ENCODE measurements around the gene CCDC85B. TPM values are rescaled to one million over a fixed set of nuclear protein-coding genes. Genes with fewer than 3 reads are reported as not detected.

The CCDC85B gene
- total and polyA plus RNA-seq, 2 of the 13 experiments (the other 11 are each of a cell fraction or from before 2014, with no cell fraction given) = 8.2 to 19.5 TPM

- peak; percentile 26; the same call in 1 of the 2 replicates for TF ChIP-seq KDM5B (CRISPR knock-in tag; IDR thresholded peaks at IDR 0.05; ENCODE audit: borderline replicate concordance)
- TF ChIP-seq ZNF891 (CRISPR knock-in tag; IDR thresholded peaks at IDR 0.05) = 0 out of 2 replicates have a peak, but pooled peaks have one; percentile 34
- TF ChIP-seq MAX (IDR thresholded peaks at IDR 0.05) = no peak; the same call in 1 of the 2 replicates
- TF ChIP-seq TFDP1 (CRISPR knock-in tag; IDR thresholded peaks at IDR 0.05; ENCODE audit: borderline replicate concordance) = peak; percentile 75; the same call in 1 of the 2 replicates
- no peak for TF ChIP-seq MAZ (IDR thresholded peaks at IDR 0.05; ENCODE audit: borderline replicate concordance, low read depth, low read length)
- TF ChIP-seq MAZ (CRISPR knock-in tag; IDR thresholded peaks at IDR 0.05; ENCODE audit: low read depth) = 0 out of 2 replicates have a peak, but pooled peaks have one; percentile 25
- no peak for TF ChIP-seq ZNF792 (CRISPR knock-in tag; IDR thresholded peaks at IDR 0.05)
- TF ChIP-seq E2F5 (CRISPR knock-in tag; conservative IDR thresholded peaks at IDR 0.05) = no peak
- no peak for TF ChIP-seq NR2C2 (CRISPR knock-in tag; IDR thresholded peaks at IDR 0.05; ENCODE audit: borderline replicate concordance)
- TF ChIP-seq GLI4 (CRISPR knock-in tag; IDR thresholded peaks at IDR 0.05; ENCODE audit: borderline replicate concordance) = no peak
- no peak for TF ChIP-seq TERF1 (CRISPR knock-in tag; IDR thresholded peaks at IDR 0.05)
- peak; percentile 85 for TF ChIP-seq RFX5 (IDR thresholded peaks at IDR 0.05; ENCODE audit: low read depth, low read length)
- TF ChIP-seq CEBPG (CRISPR knock-in tag; IDR thresholded peaks at IDR 0.05) = no peak
- TF ChIP-seq ETV5 (CRISPR knock-in tag; IDR thresholded peaks at IDR 0.05; ENCODE audit: borderline replicate concordance) = peak; percentile 49; the same call in 1 of the 2 replicates
- 0 out of 2 replicates have a peak, but pooled peaks have one; percentile 12 for TF ChIP-seq RXRA (CRISPR knock-in tag; IDR thresholded peaks at IDR 0.05)
- no peak for TF ChIP-seq ZNF878 (CRISPR knock-in tag; IDR thresholded peaks at IDR 0.05)
- no peak for TF ChIP-seq NBN (conservative IDR thresholded peaks at IDR 0.05)
- no peak for TF ChIP-seq GABPA (IDR thresholded peaks at IDR 0.05; ENCODE audit: low read depth, low read length)
- 0 out of 2 replicates have a peak, but pooled peaks have one; percentile 30 for TF ChIP-seq GABPA (CRISPR knock-in tag; IDR thresholded peaks at IDR 0.05; ENCODE audit: low read depth)
Observed at GRCh38 chr11:65911682-65912568, 21.5 kb downstream of the CCDC85B start (continued).

All from HepG2 (cell line).